ENCODE measurements around the gene SOX2.

SOX2 gene

DNA sequence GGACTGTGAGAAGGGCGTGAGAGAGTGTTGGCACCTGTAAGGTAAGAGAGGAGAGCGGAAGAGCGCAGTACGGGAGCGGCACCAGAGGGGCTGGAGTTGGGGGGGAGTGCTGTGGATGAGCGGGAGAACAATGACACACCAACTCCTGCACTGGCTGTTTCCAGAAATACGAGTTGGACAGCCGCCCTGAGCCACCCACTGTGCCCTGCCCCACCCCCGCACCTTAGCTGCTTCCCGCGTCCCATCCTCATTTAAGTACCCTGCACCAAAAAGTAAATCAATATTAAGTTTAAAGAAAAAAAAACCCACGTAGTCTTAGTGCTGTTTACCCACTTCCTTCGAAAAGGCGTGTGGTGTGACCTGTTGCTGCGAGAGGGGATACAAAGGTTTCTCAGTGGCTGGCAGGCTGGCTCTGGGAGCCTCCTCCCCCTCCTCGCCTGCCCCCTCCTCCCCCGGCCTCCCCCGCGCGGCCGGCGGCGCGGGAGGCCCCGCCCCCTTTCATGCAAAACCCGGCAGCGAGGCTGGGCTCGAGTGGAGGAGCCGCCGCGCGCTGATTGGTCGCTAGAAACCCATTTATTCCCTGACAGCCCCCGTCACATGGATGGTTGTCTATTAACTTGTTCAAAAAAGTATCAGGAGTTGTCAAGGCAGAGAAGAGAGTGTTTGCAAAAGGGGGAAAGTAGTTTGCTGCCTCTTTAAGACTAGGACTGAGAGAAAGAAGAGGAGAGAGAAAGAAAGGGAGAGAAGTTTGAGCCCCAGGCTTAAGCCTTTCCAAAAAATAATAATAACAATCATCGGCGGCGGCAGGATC lies at the start of gene SOX2:
SOX2 (plus strand) TSS at position 601 of the 811 bp plus-strand sequence. CDS start 436 bp downstream, outside the sequence.
- DNase-seq, result peak; percentile 12

DNA sequence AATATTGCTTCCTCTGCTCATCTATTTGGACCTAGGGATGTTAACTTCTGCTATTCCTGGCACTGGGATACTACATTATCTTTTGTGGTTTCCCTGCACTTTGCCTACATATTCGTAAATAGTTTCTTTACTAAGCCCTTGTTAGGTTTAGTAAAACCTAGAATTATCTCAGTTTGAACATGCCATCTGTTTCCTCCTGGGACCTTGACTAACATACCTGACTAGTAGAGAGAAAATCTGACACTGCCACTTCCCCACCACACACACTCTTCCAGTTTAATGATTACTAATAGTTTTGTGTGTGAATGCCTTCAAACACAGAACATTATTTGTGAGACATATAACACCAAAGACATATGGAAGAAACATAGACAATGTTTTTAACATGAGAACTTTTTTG lies 28.2 kb upstream of the SOX2 start:
- DNase-seq, result no peak

DNA sequence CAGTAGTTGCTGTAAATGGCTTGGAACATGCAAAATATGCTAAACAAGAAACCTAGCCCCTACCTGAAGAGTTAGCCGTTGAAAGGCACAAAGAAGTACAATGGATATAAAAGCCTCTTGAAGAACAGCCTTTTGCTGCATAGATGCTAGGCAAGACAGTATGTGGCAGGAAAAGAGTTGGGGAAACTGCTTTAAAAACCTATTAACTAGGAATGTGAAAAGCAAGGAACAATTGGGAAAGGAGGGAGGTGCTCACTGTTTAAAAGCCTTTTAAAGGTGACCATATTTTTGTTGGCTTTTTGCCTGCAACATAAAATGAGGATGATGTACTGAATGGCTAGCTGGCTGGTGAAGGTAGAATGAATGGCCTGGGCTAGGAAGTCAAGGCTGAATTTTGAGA lies 24.5 kb upstream of the SOX2 start:
- no peak for DNase-seq

DNA sequence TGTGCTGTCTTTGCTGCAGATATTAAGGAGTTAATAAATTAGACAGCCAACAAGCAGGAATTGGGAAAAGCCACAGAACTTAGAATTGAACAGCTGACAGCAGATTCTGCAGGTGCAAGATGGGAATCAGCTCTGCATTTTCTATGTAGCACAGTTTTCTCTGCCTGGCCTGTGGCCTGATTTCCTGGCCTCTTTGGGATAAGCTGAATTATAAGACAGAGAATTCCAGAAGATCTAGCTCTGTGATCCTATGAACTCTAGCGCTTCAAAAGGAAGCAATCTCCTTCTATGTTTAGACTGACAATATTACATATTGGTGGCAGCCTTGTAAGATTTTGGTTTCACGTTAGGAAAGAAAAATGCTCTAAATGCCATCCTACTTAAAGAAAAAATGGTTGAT lies 24.0 kb upstream of the SOX2 start:
- no peak for DNase-seq

DNA sequence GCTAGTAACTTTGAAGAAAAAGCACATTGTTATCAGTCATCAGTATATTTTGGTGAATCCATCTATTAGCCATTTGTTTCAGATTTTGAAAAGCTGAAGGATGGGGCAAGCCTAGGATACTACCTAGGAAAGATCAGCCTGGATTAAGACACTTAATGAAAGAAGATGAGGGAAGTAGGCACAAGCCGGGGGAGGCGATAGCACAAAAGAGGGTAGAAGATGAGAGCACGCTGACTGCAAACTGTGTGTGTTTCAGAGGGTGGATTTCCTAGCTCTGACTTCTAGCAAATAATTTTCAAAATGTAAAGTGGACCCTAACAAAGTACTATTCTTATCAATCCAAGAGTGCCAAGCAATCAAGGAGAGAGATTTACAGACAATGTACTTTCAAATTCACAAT lies 22.2 kb upstream of the SOX2 start:
- DNase-seq, result no peak

DNA sequence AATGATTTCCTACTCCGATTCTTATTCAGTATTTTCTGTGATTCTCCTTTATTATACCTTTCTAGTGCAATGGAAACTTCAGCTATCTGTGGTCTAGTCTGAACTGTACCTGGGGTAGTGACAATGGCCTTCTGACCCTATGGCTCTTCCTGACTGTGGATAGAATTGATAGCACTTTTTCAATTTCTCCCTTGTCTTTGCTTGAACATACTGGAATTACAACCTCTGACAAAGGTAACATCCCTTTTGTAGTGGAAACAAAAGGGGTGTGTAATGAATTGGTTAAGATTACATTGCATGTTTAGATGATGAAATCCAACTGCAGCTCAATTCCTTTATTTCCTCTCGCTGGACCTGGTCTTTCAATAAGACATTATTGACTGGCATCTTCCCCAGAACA lies 21.0 kb upstream of the SOX2 start:
- DNase-seq, result no peak

DNA sequence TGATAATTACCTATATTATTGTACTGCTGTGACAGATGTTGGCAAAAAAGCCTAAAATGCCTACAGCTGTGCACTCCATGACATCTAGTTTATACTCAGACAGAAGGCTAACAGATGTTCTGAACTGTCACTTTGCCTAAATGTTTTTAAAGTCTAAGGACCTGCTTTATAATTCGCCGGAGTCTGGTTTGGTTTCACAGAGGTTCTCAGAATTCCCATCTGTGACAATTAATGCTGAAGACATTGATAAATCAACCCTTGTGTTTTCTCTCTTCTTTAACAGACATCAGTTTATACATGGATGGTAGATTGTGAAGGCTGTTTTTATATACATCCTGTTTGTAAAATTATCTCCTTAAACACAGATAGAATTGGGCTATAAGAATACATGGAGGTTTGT lies 19.8 kb upstream of the SOX2 start:
- no peak for DNase-seq

DNA sequence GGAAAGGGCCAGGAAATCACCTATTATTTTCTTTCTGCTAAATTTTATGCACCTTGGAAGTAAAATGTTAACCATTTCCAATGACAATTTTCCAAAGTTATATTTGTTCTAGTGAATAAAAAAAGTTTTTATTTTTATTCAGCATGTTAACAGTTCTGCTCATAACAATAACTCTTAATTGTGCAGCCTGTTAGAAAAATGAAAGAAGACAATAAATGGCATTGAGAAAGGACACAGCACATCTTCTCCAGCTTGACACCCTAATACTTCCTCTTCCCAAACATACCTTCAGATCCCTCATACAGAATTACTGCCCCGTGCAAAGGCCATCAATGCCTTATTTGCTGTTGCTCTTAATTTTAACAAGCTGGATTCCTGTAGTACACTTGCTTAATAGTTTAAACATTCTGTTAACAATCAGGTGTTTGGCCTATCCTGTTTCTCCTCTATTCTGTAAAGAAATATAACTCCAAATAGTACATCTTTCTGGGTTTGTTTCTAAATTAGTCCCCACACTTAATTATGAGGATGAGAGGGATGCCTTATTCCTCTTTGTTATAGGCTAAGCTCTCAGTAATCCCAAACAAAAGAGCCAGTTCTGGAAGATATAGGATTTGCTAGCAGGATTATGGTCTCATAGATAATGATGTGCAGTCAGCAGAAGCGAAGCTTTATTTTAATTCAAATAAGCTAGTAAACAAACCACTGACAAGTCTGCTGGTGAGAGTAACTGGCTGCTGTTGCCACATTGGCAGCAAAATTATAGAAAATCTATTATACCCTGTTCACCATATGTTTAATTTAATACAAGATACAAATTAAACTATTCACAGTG lies 19.2 kb upstream of the SOX2 start:
- DNase-seq, result no peak

DNA sequence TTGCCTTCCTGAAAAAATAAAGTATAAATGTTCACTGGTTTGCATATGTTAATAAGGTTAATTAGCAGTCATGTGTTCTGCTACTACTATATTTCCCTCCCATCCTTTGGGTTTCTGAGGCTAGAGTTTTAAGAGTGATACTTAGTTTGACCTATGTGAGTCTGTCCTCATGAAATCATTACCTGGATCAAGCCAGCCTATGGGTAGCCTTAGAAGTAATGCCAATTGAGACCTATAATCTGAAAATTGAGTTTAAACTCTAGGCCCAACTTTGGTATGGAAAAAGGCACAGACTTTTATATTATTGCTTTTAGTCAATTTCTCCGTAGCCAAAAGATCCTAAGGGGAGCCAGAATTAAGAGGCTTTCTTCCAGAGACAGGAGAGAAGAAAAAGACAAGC lies 18.4 kb upstream of the SOX2 start:
- no peak for DNase-seq

DNA sequence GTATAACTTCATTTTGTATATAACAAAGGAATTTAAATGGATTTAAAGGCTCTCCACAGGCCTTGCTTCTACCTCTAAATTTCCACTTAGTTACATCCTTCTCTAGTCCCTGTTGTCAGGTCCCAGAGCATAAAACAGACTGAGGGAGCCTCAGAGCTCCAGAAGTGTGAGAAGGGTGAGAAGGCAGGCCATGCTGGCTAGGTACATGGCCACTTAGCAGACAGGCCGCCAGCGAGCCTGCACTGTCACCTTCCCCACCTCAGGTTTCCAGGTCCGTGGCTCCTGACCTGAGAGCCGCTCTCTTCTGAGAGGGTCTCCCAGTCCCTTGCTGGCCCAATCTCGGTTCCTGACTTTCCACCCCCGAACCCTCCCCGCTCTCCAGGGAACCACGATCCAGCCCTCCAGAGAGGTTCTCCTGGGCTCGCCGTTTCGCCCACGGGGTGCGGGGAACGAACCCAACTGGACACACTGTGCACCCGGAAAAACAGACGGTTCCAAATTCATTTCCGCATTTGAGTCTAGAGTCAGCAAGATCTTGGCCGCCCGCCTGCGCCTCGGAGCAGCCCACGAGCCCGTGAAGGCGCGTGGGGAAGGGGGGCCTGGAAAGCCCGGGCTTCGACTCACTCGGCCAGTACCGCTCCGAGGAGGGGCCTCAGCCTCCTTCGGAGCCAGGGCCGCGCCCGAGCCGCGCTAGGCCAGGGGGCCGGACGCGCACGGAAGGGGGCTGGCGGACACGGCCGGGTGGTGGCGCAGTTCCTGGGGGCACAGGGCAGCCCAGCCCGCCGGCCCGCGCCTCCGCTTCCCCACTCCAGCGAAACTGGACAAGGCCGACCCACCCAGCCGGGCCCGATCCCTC lies 16.7 kb upstream of the SOX2 start:
- no peak for DNase-seq

DNA sequence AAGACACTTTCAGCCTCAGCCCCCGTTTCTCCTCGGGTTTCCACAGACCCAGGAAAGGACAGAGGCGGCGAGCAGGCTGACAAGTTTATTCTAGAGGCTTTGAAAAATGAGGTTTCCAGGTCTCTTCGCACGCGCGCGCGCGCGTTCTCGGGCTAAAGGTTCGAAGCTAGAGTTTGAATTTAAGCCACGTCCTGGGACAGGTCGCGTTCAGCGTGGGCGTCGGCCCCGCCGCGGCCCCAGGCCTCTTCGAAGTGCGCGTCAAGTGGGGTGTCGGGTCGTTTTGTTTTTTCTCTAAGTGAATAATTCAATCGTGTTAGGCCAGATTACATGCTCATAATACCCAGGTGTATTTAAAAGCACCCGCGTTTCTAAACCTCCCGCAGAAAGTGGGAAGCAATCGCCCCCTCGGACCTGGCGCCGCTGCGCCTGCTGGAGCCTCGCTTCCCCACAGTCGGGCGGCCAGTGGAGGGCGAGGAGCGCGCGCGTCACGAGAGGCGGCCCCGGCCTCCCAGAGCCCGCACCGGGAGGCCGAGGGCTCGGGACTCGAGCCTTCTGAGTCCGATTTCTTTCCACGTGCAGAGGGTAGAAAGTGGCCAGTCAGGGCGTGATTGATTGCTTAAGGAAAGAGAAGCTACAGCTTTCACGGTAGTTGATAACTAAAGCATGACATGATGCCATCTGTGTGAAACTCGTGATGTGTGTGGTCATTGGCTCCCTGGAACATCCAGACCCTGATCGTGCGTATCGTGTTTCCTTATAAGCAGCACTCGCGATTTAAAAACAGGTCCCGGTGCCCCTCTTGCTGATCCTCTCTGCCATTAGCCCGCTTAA lies 15.8 kb upstream of the SOX2 start:
- no peak for DNase-seq

DNA sequence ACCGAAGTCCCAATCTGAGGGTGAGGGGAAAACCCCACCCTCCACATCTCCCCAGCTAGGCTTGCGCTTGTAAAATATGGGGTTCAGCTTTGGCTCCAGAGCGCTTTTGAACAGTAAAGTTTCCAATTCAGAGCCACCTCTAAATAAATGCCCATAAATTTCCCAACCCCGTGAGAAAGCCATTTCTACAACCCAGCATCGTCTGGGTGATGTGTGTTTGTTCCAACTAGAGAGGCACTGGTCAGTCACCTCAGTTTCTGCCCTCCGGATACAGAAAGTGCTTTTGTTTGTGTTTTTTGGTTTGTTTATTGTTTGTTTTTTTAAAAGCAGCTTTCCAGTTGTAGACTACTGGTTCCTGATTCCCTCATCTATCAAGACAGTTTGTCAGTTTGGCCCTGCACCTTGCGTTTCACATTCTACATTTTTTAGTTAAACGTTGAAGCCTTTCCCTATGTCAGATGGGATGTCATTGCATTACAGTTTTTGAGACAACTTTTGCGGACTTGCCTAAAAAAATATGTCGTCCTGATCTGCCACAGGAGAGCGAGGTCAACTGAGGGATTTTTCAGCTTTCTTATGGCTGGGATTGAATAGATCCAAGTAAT lies 15.0 kb upstream of the SOX2 start:
- no peak for DNase-seq

DNA sequence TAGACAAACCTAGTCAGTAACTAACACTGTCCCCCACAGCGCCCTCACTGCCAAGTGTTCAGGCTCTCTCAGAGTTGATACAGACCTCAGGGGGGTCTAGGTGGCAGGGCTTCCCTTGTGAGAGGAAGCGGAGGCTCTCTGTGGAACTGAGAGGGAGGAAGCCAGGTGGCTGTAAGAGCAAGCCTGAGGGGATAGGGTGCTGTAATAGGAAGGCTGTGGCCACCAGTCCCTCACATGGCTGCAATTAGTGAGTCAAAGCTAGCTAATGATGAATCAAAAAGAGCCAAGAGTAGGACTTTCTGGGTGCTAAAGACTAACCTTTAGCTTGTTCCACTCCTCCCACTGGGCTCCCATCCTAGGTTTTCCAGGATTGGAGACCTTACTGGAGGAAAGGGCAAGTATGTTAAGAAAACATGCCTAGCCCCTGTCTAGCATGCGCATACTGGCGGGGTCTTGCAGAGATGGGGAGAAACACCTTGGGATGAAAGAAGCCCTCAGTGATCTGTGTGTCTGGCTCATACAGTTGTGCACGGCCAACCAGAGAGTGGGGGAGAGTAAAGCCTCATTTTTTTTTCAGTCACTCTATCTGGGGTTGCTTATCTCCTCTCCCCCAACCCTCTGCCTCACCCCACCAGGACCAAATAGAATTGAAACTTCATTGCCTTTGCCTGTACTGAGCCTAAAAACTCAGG lies 13.3 kb upstream of the SOX2 start:
- DNase-seq, result no peak

DNA sequence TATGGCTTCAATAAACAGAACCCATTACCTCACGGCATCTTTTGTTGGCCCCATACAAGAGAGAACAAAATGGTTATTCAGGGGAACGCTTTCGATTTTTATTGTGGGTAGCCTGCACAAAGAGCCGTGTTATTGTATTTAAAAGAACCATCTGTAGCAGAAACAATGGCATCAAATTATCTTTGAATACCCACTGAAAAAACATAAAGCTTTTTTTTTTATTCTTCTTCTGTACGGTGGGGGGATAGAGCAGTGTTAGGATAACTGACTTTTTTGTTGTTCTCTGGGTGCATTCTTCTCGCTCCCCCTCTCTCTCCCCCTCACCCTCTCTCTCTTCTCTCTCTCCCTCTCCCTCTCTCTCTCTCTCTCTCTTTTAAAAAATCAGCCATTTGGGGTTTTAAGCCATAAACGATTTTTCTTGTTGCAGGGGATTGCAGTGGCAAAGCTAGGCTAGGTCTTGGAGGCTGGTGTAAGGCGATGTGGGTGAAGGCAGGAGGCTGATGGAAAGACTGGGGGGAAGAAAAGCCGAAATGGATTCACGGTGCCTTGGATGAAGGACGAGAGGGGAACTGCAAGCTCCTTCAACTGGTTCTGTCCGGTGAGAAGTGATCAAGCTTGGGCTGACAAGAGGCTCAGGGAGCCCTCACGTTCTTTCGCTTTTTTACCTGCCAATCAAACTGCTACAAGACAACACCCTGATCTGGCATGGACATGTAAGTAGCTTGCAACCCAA lies 12.4 kb upstream of the SOX2 start:
- no peak for DNase-seq

DNA sequence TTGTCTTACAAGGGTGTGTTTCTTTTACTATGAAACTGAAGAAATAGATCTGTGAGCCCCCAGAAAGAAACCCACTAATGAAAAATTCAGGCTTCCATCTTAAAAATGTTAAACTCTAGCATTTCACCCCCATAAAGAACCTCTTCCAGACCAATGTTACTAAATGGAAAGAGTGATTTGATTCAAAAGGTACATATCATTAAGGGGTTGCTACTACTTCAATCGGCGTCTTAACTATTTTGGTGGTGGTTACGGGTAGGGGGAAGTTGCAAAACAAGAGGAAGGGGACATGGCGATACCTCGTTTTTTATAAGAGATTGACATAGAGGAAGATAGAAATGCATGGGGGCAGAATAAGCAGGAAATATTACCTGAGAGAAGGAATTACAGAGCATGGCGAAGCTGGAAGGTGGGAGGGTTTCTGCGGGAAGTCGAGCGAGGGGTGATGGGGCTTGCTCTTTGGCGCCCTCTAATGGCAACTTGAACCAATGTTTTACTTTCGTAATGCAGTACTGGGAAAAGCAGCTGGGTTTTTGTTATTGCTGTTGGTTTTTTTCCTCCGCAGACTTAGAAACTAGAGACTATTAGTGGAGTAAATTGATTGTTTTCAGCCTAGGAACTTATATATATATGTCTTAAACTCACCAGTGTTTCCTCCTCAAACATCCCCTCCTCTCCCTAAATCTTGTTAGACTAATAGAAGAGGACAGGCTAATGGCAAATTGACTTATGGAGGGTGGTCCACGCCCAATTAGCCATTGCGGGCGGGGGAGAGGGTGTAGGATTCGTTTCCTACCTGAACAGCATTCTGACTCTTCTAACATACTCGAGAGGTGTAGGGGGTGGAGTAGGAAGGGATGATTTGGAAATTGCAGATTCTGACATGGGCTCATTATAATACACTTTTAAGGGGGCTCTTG lies 11.3 kb upstream of the SOX2 start:
- peak; percentile 54 for DNase-seq

DNA sequence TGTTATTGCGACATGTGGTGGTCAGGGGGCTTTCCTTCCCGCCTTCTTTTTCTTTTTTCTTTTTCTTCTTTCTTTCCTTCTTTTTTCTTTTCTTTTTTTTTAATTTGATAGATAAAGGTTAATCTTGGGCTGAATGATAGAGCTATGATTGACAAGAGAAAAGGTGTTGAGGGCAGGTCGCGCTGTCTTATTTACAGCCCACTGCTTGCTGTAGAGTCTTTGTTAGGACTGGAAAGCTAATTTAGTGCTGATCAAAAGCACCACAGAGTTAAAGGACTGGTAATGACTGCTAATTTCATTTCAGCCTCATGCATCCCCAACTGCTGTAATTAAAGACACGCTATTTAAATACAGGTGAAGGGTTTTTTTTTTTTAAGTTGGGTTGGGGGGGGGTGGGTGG lies 10.6 kb upstream of the SOX2 start:
- no peak for DNase-seq

DNA sequence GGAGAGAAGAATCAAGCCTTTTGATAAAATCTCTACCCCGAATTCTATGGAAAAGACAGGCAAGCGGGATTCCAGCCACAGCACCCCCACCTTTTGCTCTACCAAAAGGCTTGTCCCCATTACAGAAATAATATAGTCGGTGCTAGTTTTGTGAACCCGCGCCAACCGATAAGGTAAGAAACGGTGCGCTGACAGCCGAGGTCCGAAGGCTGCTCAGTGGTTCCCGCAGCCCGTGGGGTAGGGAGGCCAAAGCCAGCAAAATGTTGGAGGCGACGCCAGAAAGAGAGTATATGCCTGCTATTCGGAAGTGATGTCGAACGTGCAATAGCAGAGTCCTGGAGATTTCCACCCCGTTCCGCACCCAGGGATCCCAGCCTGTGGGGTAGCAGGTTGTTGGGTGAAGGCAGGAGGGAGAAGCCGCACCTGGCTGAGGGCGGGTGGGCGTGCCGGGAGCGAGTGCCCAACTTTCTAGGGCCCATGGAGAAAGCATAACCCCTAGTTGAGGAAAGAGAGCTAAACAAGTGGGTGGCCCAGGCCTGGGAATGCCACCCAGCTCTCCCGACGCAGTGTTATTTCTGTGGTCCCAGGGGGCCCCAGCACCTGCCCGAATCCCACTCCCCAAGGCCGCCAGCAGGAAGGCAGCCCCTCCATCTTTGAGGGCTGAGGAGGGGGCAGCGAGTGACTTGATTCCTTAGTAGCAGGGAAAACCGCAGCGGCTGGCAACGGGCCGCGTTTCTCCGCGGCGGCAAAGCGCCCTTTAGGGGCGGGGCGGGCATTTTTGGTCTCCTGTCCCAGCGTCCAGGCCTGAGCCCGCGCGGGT lies 7.9 kb upstream of the SOX2 start:
- DNase-seq, result no peak

DNA sequence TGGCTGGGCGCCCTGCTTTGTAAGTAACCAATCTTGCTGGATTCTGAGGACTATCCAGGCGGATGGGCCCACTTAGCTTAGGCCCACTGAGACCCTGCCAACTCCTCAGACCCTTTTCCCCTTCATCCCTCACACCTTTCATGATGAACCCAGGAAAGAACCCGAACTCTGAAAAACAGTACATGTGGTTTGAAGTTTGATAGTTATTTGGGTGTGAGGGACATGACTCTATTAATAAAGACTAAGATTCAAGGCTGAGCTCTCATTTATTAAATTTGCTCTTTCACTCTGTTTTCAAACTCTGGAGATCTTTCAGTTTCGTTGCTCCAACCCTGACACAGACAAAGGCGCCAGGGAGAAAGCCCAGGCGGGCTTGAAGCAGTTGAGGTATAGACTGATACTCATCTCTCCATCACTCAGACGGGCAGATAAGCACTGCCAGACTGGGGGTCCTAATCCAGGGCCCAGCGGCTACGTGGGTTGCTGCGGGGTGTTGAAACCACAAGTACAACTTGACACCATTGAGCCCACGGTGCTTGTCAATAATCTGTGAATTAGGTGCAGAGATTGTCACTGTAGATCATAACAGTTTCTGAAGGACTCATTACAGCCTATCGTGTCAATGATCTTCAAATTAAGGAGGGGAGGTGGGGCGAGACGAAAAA lies 7.2 kb upstream of the SOX2 start:
- DNase-seq, result no peak
